NCI-H345 (cell line): ENCODE measurements around the gene ASMT.
"Not testable (repeated sequence)": the region's sequence is repeated elsewhere in the genome, so short reads cannot be mapped to it uniquely, and the experiment has no call there.

Experiments
- DNase-seq: peaks from one replicate; lab custom pipeline; 2025; lab: John Stamatoyannopoulos, UW

Gene ASMT

DNA sequence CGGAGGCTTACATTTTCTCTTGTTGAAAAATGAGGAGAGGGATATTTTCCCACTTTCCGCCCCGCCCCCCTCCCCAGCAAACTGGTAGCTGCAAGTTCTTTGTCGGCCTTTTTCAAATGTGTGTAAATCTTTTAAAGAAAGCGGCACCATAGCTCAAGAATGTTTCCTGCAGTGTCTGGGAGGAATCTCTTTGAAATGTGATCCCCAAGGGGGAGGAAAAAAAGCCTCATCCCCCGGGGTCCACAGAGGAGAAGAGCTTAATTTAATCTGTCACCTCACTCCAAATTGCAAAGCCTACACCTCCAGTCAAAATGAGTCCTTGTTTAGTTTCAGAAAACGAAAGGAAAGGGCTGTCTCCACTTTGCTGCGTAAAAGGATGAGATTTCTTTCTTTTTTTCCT is 34.8 kb downstream of the ASMT start:
- DNase-seq = no peak

DNA sequence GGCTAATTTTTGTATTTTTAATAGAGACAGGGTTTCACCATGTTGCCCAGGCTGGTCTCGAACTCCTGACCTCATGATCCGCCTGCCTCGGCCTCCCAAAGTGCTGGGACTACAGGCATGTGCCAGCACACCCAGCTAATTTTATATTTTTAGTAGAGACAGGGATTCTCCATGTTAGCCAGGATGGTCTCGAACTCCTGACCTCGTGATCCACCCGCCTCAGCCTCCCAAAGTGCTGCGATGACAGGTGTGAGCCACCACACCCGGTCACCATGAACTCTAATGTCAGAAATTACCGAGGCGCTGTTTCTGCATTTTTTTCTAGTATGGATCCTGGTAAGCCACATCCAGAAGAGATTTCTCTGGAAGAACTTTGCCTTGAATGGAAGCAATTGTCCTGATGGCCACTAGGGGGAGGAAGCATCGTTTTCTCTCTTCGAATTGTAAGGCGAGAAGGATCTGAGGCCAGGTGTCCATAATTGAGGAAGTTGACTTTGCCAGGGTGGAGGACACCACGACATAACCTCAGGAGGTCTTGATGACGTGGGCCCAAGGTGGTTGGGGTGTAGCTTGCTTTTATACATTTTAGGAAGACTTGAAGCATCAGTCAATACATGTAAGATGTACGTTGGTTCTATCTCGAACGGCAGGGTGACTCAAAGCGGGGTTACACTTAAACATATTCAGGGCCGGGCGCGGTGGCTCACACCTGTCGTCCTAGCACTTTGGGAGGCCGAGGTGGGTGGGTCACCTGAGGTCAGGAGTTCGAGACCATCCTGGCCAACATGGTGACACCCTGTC is 37.4 kb downstream of the ASMT start:
- DNase-seq = peak; percentile 15

DNA sequence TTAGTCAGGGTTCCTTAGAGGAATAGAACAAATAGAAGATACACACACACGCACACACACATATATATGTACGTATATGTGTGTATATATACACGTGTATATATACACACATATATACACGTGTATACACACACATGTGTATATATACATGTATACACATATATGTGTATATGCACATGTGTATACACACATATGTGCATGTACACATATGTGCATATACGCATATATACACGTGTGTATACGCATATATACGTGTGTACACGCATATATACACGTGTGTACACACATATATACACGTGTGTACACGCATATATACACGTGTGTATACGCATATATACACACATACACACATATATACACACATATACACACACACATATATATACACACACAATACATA is 41.5 kb downstream of the ASMT start:
- DNase-seq = no peak

DNA sequence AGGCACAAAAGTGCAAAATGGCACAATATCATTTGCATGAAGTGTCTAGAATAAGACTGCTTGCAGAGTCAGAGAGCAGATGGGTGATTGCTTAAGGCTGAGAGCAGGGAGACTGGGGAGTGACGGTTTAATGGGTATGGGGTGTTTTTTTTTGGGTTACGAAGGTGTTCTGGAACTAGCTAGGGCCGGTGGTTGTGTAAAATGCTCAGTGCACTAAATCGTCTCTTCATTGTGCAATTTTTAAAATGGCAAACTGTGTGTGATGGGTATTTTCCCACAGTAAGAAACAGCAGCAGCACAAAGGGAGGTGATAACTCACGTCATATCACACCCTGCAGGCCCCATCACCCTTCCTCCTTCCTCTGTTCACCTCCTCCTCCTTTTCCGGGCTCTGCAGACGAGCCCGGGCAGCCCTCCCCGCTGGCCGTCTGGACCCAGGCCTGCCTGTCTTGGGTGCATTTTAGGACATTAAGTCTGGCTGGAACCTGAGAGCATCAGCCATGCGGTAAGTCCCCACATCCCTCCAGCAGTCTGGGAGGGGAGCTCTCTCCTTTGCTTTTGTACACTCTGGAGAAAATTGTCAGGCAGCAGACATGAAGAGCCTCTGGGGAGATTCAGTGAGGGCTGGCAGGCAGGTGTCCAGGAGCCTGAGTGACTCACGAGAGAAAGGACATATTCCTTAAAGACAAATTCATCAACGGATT is 42.7 kb downstream of the ASMT start:
- peak; percentile 48 for DNase-seq

DNA sequence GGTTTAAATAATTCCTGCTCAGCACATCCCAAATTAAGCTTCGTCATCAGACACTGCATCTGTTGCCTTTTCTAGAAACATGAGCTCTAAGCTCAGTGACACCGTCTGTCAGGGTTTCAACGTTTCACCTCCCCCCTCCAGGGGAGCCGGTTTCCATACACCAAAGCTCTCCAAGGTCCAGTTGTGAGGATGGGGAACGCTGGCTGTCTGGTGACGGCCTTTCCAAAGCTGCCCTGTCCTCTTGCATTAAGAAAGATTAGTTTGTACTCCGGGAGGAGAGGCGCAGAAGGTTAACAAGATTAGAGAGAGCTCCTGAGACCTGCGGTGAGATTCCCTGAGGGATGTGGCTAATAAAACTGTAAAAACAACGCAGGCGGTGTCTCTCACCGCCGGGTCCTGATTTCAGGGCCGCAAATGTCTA is 43.2 kb downstream of the ASMT start:
- DNase-seq = no peak

DNA sequence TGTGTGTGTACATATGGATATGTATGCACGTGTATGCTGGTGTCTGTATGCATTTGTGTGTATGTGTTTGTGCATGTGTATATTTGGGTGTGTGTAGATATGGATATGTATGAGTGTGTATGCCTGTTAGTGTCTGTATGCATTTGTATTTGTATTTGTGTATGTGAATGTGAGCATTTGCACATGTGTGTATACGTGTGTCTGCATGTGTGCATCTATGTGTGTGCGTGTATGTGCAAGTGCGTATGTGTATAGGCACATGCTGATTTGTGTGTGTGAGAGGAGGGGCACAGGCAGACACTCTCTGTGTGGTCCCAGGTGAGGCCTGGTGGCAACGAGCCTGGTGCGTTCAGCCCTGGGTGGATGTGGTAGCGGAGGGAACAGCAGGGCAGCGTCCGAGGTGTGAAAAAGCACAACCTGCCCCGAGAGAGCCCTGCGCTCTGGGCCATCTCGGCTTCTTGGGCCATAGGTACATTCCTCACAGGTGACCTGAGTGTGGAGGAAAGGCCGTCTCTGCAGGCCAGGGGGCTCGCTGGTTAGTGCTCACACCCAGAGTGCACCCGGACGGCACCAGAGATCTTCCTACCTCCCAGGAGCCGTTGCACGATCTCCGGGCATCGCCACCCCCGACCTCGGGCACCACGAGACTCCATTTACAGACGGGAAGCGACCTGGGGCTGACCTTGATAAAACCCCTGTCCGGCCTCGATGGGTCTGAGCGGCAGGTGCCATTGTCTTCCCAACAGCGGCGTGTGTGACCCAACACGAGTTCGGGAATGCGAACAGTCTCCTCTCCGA is 45.0 kb downstream of the ASMT start:
- DNase-seq = no peak

DNA sequence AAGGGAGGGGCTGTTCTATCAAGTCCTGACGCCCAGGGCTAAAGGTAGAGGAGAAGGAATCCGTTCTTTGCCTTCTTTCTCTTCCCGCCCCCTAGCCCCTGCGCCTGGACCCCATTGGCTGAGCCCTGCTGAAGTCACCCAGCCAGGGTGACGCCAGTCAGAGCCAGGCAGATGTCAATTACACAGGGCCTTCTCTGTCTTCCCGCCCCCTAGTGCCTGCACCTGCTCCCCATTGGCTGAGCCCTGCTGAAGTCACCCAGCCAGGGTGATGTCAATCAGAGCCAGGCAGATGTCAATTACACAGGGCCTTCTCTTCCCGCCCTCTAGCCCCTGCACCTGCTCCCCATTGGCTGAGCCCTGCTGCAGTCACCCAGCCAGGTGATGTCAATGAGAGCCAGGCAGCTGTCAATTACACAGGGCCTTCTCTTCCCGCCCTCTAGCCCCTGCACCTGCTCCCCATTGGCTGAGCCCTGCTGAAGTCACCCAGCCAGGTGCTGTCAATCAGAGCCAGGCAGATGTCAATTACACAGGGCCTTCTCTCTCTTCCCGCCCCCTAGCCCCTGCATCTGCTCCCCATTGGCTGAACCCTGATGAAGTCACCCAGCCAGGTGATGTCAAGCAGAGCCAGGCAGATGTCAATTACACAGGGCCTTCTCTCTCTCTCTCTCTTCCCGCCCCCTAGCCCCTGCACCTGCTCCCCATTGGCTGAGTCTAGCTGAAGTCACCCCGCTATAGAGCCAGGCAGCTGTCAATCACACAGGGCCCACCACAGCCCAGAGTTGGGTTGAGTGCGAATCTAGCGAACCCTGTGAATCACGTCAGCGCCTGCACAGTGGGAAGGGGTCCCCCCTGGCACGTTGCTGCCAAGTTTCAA is 46.4 kb downstream of the ASMT start:
- DNase-seq = no peak

DNA sequence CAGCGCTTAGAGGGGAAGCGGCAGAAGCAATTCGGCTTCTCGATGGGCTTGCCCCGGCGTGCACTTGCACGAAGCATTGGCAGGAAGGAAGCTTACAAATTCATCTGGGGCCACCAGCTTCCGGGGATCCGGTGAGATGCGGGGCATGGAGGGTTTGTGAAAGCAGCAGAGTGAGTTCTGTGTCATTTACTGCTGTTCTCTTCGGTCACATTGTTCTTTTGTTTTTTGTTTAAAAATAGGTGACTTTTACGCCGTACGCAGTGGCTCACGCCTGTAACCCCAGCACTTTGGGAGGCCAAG is 47.0 kb downstream of the ASMT start:
- no peak for DNase-seq

DNA sequence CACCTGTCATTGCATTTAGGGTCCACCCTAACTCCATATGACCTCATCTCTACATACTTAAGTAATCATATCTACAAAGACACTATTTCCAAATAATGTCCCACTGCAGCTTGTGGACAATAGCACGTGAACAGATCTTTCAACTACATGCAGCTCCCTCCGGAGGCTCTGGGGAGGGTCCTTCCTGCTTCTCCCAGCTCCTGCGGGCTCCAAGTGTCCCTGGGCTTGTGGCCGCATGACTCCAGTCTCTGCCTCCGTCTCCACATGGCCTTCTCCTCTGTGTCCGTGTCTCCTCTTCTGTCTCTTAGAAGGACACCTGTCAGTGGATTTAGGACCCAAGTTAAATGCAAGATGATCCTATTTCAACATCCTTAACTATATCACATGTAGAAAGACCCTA is 52.7 kb downstream of the ASMT start:
- DNase-seq = no peak

DNA sequence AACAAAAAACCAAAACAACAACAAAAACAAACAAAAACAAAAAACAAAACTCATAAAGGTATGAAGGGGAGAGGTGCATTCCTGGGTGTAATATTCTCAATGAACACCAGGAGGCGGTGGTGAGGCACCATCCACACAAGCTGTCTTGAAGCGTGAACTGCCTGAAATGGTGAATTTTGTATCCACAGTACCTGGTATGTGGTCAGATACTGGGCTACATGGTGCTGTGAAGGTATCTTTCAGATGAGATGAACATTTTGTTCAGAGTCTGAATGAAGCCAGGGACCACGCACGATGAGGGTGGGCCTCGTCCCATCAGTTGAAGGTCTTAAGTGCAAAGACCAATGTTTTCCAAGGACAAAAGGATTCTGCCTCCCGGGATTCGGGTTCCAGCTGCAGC is 58.5 kb downstream of the ASMT start:
- DNase-seq = no peak

DNA sequence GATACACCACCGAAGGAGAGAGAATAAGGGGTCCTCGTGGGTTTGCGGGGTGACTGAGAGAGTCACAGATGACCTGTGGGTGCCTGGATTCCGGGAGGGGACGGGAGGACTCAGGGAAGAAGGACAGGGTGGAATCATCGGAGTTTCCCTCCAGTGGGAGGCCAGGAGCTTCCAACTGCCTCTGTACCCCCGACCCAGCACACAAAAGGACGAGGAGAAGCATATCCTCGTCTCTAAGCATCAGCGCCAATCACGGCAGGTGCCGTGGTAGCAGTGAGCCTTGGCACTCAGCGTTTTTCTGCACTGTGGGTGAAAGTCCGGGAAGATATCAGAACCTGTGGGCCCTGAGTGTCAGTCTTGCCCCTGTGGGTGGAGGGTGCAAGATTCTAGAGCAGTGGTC is 62.0 kb downstream of the ASMT start:
- no peak for DNase-seq

DNA sequence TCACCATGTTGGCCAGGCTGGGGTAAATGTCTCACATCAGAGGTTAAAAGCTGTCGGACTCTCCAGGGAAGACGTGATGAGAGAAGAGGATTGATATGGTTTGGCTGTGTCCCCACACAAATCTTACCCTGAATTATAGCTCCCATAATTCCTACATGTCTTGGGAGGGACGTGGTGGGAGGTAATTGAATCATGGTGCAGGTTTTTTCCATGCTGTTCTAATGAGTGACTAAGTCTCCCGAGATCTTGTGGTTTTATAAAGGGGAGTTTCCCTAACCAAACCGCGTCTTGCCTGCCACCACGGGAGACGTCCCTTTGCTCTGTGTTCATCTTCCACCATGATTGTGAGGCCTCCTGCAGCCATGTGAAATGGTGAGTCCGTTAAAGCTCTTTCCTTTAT is 64.4 kb downstream of the ASMT start:
- DNase-seq = no peak

DNA sequence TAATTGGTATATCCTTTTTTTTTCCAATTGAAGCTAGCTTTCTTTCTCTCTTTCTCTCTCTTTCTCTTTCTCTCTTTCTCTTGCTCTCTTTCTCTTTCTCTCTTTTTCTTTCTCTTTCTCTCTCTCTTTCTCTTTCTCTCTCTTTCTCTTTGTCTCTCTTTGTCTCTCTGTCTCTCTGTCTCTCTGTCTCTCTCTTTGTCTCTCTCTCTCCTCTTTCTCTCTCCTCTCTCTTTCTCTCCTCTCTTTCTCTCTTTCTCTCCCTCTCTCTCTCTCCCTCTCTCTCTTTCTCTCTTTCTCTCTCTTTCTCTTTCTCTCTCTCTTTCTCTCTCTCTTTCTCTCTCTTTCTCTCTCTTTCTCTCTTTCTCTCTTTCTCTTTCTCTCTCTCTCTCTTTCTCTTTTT is 66.6 kb downstream of the ASMT start:
- DNase-seq = no peak

DNA sequence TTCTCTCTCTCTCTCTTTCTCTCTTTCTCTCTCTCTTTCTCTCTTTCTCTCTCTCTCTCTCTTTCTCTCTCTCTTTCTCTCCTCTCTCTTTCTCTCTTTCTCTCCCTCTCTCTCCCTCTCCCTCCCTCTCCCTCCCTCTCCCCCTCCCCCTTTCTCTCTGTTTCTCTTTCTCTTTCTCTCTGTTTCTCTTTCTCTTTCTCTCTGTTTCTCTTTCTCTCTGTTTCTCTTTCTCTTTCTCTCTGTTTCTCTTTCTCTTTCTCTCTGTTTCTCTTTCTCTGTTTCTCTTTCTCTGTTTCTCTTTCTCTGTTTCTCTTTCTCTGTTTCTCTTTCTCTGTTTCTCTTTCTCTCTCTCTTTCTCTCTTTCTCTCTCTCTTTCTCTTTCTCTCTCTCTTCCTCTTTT is 67.0 kb downstream of the ASMT start:
- not testable (repeated sequence) for DNase-seq

DNA sequence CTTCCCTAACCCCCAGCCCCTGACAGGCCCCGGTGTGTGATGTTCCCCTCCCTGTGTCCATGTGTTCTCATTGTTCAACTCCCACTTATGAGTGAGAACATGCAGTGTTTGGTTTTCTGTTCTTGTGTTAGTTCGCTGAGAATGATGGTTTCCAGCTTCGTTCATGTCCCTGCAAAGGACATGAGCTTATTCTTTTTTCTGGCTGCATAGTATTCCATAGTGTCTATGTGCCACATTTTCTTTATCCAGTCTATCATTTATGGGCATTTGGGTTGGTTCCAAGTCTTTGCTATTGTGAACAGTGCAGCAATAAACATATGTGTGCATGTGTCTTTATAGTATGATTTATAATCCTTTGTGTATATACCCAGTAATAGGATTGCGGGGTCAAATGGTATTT is 67.6 kb downstream of the ASMT start:
- not testable (repeated sequence) for DNase-seq

DNA sequence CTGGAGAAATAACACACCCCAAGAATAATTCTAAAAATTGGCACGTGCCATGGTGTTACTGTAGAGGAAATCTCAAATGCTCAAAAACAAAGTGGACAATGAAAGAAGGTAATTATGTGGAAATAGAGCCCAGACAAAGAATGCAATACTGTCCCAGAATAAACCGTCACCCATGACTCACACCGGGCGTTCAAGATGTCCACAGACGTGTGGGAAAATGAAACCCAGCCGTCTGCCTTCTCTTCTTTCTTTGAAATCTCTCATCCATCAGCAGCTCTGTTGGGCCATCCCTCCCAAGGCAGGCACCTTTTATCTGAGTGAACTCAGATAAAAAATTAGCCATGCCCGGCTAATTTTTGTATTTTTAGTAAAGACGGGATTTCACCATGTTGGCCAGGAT is 70.0 kb downstream of the ASMT start:
- not testable (repeated sequence) for DNase-seq

DNA sequence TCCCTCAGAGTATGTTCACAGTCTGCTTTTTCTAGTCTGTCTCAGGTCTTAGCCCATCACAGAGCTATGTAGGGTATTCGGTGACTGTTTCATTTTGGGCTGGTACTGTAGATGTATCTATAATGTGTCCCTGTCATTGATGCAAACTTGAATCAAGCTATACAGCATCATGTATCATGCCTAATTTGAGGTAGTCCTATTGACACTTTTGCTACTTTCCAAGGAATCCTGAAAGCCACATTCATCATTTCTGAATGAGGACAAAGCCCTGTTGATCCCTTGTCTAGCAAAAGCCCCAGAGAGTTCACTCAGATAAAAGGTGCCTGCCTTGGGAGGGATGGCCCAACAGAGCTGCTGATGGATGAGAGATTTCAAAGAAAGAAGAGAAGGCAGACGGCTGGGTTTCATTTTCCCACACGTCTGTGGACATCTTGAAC is 70.6 kb downstream of the ASMT start:
- DNase-seq = not testable (repeated sequence)

DNA sequence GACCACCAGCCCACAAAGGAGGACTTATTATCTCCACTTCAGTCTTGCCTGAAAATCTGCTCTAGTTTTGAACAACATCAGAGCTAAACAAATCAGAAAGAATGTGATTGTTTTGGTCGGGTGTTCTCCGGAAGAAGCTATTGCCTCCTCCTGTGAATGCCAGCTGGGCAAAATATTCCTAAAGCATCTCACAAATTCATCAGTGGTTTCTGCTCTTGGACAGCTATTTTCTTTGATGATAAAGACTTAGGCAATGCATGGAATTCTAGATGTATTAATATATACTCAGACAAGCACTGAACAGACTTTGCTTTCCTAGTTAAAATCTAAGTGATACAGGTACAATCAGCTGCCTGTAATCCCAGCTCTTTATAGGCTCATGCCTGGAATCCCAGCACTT is 71.8 kb downstream of the ASMT start:
- no peak for DNase-seq
